Activated CD4-positive, alpha-beta T cell treated with anti-CD3 and anti-CD28 coated beads, Interleukin-2, Interleukin-4, amounts not matched to agents 100 ng/mL and 50 ng/mL, durations not matched to agents 16 hours and 8 hours (primary cell): ENCODE results near the gene GLTP.
"Not testable (repeated sequence)": the region's sequence is repeated elsewhere in the genome, so short reads cannot be mapped to it uniquely, and the experiment has no call there.

Experiments
- DNase-seq: peaks from one replicate; pipeline ENCODE4 v3.0.0-alpha.2; 2020; ENCODE audit warnings: low spot score

The GLTP gene

GRCh38 chr12:109877504-109878246, 2.7 kb downstream of the GLTP start:
- no peak for DNase-seq

DNA sequence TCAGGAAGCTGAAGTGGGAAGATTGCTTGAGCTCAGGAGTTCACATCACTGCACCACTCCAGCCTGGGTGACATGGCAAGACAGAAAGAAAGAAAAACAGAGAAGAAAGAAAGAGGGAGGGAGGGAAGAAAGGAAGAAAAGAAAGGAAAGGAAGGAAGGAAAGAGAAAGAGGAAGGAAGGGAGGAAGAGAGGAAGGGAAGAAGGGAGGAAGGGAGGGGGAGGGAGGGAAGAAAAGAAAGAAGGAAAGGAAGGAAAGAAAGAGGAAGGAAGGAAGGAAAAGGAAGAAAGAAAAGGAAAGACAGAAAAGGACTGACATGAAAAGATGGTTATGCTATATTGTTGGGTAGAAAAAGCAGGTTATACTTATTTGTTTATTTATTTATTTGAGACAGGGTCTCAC, 3.9 kb downstream of the GLTP start:
- no peak for DNase-seq

DNA sequence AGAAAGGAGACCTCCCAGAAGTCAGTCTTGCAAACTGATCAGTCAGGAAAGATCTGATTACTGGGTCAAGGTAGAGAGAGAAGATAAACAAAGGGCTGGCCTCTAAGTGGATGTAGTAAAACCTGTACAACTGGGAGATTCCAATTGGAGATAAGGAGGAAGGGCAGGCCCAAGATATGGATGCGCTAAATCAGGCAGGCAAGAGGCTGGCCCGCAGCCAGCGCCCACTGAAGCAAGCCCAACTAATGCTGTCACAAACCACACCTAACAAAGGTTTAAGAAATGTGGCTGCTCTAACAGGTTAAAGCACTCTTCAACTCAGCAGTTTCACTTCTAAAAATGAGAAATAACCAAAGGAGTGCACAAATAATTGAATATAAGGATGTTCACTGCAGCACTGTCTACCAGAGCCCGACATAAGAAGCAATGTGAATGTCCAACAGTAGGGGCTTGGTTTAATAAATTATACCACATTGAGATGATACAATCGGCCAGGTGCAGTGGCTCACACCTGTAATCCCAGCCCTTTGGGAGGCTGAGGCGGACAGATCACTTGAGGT, 4.7 kb downstream of the GLTP start:
- DNase-seq, result no peak

DNA sequence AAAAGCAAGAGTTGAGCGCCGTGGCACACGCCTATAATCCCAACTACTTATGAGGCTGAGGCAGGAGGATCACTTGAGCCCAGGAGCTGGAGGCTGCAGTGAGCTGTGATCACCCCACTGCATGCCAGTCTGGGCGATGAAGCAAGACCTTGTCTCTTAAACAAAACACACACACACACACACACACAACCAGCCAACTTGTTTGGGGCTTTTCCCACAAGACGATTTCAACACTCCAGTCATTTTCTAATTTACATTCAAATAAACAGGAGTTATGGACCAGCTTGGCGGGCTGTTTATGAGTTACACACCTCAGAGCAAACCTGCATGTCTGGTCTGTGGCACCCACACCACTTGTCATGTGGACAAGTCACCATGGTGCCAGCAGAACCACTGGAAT, 6.7 kb downstream of the GLTP start:
- no peak for DNase-seq

DNA sequence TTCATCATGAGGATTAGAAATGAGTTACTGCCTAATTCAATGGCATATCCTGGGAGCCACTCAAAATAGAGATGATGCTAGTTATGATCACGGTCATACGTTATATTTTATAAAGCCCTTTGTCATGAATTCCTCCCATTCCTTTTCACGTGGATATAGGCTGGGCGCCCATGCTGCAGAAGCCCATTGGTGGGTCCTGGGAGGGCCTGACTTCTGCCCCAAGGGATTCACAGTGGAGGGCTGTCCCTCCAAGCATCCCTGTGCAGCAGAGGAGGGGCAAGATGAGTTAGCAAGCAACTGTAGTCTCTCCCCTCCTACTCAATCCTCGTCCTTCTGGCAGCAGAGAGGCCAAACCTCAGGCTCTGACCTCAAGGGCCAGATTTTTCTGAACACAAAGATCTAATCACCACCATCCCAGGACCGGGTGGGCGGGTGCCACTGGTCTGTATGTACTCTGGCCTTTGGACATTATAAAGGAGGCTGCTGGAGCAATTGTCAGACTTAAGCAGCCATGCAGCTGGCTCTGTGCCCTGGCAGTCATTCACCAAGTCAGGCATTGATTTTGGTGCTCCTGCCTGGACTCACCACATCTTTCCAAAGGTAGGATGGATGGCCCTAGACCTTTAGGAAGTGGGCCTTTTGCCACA, 8.6 kb downstream of the GLTP start:
- DNase-seq, result no peak

GRCh38 chr12:109870648-109871047, 9.7 kb downstream of the GLTP start:
- DNase-seq, result peak; percentile 22

- DNase-seq, result peak; percentile 49
Measured at GRCh38 chr12:109868182-109869051, 11.9 kb downstream of the GLTP start.

GRCh38 chr12:109864916-109865315, 15.4 kb downstream of the GLTP start:
- DNase-seq, result no peak

DNA sequence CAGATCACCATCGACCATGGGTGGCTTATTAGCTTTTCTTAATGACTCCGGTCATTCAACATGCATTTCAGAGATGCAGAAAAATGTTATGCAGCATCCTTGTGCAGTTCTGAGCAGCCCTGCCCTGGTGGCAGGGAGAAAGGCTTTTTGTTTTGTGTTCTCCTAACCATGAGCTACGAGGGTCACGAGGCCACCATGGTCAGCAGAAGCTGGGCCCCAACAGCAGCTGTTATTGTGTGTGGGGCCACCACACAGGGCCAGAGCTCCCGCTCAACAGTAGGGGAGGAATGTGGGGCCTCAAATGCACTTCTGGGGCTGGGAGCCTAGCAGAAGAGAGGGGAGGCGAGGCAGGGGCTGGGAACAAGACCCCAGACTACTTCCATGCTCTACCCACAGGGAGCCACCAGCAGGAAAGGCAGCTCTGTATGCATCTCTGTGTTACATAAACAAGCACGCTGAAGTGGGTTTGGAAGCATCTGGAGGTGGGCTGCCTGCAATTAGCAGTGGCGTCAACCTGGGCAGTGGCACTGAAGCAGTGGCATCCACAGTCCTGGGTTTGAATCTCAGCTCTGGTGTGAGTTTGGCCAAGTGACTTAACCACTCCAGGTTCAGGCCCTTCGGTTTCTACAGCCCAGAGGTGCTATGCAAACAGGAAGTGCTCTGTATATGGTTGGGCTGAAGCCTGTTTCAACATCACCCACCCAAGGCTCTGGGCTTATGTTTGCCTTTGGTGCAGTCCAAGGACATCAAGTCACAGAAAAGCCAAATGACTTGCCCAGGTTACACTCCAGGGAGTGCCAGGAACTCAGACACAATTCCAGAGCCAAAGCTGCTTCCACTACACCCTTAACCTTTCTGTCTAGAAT, 16.3 kb downstream of the GLTP start:
- DNase-seq, result peak; percentile 14

GRCh38 chr12:109862491-109862890, 17.9 kb downstream of the GLTP start:
- not testable (repeated sequence) for DNase-seq

- DNase-seq, result no peak
Measured at GRCh38 chr12:109861689-109862314, 18.5 kb downstream of the GLTP start.

- DNase-seq, result no peak
Measured at GRCh38 chr12:109860977-109861376, 19.4 kb downstream of the GLTP start.

DNA sequence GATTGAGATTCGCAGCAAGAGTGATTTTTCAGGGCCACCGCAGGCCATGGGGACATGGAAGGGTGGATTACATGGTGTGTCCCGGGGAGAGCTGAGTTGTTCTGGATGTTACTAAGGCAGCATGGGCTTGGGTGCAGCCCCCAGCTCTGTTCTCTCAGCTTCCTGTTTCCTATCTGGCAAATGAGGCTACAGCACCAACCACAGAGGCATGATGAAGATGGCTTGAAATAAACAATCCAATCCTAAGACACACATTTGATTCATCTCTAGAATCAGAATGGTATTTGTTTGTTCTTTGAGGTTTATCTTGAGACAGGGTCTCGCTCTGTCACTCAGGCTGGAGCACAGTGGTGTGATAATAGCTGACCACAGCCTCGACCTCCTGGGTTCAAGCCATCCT, 21.6 kb downstream of the GLTP start:
- DNase-seq, result no peak

DNA sequence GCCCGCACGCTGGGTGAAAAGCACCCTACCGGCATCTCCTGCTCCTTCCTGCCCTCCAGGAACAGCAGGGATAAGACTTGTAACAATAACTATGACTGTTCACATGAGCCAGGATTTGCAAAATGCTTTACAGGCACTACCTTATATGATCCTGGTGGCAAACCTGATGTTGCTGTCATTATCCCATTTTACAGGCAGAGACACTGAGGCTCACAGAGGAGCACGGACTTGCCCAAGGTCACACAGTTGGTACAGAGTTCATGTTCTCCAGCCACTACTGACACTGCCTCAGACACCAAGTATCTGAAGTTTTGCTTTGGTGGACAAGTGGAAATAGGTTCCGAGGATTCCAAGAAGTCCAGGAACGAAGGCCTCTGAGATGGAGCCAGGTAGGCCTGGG, 22.6 kb downstream of the GLTP start:
- DNase-seq, result no peak

DNA sequence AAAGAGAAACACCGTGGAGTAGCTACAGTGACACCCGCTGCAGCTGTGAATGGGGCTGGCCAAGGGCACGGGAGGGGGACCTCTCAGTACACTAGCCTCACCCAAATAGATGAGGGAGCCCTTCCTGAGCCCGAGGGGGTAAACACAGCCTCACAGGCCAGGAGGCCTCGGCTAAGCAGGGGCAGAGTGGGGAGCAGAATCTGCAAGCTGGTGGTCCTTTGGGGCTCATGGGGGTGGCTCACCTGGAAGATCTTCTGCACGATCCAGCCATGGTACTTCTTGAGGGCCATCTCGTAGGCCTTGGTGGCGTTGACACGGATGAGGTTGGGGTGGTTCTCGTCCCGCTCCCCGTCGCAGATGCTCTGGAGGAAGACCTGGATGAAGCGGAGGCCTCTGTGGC, 25.0 kb downstream of the GLTP start:
- DNase-seq, result no peak

DNA sequence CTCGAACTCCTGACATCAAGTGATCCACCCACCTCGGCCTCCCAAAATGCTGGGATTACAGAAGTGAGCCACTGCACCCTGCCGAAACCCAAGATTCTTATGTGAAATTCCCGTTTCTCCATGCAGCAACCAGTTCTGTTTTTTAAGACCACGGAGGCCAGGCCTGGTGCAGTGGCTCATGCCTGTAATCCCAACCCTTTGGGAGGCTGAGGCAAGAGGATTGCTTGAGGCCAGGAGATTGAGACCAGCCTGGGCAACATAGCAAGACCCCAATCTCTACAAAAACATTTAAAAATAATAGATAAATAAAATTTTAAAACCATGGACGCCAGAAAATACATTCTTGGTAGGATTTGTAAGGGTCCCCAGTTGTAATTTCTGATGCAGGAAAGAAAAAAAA, 29.8 kb downstream of the GLTP start:
- DNase-seq, result not testable (repeated sequence)

DNA sequence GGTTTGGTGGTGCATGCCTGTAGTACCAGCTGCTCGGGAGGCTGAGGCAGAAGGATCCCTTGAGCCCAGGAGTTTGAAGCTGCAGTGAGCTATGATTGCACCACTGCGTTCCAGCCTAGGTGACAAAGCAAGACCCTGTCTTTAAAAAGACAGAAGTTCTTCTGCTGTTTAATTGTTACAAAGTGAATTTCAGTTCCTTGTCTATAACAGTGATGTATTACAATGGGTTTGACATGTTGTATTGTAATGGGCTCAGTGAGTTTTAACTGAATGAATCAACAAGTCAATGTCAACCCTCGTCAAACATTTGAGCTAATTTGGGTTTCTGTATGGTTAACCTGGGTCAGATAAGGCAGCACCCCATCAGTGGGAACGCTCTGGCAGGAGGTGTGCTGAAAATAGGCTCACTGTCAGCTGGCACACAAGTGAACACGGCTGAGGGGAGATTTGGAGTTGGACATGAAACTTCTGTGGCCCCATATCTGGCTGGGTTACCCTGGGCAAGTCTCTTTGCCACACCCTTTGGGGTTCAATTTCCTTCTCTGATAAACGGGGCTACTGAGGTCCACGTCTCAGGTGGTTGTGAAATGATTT, 33.1 kb downstream of the GLTP start:
- DNase-seq, result no peak

DNA sequence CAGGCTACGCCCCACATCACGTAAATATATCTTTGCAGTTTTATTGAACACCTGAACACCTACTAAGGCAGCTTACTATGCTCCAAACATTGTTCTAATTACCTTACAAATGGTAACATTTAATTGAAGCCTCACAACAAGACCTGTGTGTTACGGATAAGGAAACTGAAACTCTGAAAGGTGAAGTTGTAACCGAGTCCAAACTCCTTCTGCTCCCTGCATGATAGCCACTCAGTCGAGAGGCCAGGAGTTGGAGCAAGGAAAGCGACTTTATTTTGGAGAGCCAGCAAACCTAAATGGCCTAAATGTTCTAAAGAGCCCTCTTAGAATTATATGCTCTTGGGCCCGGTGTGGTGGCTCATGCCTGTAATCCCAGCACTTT, 34.5 kb downstream of the GLTP start:
- DNase-seq, result no peak

DNA sequence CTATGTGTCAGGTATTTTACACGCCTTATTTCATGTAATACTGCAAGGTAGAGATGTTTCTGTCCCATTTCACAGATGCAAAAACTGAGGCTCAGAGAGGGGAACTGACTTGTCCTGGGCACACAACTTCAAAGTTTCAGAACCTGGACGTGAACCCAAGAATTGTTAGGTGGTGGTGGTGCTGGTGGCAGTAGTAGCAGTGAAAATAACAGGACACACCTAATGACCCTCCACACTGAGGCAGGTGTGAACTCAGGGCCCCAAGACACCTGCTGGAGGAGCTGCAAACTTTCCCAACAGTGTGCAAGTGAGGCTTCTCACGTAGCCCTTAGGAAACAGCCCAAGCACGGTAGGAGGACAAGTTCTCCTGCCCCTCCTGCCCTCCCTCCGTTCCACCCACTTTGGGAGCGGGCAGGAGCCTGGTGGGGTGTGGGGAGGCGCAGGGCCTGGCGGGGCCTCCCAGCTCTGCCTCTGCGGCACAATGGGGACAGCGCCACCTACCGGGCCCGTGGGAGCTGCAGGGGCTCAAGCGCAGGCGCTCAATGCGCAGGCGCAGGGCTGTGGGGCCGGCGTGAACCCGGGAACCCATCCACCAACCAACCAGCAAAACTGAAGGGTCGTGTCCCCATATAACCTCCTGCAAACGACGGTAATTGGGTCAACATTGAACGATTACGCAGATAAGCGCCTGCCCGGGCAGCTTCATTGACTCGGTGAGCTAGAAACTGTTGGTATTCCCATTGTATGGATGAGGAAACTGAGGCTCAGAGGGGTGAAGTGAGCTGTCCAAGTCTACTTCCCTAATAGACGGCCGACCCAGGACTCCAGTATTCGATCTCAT, 35.1 kb downstream of the GLTP start:
- peak; percentile 92 for DNase-seq

DNA sequence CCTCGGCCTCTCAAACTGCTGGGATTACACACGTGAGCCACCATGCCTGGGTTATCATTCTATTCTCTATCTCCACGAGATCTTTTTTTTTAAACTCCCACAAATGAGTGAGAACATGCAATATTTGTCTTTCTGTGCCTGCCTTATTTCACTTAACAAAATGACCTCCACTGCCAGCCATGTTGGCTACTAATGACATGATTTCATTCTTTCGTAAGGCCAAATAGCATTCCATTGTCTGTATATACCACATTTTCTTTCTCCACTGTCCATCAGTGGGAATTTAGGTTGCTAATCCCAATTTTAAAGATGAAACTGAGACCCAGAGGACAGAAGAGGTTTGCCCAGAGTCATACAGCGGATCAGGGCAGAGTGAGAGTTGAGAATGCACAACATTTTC, 36.2 kb downstream of the GLTP start:
- DNase-seq, result no peak
